AG04449 (cell line): ENCODE results near the gene ZNF526.

Experiments
- CTCF ChIA-PET: fragments of 350-600 bp; formaldehyde crosslinking; extraction: SDS; loops from one replicate; lab custom pipeline; 2021; ENCODE audit warnings: antibody characterized with exemption; lab: Yijun Ruan, JAX
- POLR2A ChIA-PET: fragments of 400-600, 350-600 bp; formaldehyde crosslinking; extraction: SDS; loops from one replicate; lab custom pipeline; 2020; ENCODE audit warnings: antibody characterized with exemption, inconsistent platforms; lab: Yijun Ruan, JAX
- DNase-seq: peaks from one replicate; pipeline ENCODE4 v3.0.0-alpha.2; 2010; ENCODE audit warnings: low read depth, low spot score
- H3K4me3 ChIP-seq: 2 replicates; pipeline ENCODE4 v1.5.1; 2011; ENCODE audit warnings: low read depth, mild to moderate bottlenecking, control low read depth, low read length
- TF ChIP-seq, protein P1 (sequence below): IDR thresholded peaks from one replicate; pipeline ENCODE4 v1.5.1; 2011; ENCODE audit warnings: mild to moderate bottlenecking, moderate library complexity, low read length, control low read depth, inconsistent platforms; ENCODE audit not compliant: insufficient read depth; ENCODE audit errors: missing control alignments

ZNF526 gene

DNA sequence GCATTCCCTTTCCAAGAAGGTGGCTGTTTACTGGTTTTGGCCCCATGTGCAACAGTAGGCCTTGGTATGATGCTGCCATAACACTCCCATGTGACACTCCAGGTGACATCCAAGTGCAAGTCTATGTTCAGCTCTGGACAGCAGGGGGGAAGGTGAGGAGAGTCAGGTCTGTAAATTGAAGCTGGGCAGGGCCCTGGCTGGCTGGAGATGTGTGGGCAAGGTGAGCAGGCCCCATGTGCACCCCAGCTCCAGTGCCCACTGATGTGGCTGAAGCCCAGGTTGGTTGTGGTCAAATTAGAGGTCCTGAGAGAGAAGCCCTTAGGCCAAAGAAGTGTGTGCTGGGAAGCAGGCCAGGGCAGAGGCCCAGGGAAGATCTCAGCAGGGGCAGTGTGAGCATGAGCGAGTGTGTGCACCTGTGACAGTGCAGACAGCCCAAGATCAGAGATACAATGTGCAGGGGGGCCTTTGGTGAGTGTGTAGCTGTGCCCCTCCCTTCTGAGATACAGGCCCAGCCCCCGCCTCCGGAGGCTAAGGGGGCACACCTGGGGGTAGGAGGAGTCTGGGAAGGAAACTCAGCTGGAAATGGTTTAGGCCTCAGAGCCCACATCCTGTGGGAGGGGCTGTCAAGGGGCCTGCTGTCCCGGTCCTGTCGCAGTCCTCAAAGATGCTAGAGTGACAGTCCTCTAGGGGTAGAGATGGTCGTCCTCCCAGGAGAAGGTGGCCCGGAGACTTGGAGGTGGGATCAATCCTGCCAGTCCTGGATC is 21.3 kb upstream of the ZNF526 start:
- TF ChIP-seq, protein P1, sequence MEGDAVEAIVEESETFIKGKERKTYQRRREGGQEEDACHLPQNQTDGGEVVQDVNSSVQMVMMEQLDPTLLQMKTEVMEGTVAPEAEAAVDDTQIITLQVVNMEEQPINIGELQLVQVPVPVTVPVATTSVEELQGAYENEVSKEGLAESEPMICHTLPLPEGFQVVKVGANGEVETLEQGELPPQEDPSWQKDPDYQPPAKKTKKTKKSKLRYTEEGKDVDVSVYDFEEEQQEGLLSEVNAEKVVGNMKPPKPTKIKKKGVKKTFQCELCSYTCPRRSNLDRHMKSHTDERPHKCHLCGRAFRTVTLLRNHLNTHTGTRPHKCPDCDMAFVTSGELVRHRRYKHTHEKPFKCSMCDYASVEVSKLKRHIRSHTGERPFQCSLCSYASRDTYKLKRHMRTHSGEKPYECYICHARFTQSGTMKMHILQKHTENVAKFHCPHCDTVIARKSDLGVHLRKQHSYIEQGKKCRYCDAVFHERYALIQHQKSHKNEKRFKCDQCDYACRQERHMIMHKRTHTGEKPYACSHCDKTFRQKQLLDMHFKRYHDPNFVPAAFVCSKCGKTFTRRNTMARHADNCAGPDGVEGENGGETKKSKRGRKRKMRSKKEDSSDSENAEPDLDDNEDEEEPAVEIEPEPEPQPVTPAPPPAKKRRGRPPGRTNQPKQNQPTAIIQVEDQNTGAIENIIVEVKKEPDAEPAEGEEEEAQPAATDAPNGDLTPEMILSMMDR = no peak
- H3K4me3 ChIP-seq = no peak overlapping the region
- no peak for DNase-seq
- ChIA-PET CTCF (interaction anchor here (1.6 to 1.8 kb wide), 2 partner anchors 15 to 90 kb away, joined by 4 read pairs; no protein-coding TSS in a partner anchor), POLR2A (no interaction called here)

DNA sequence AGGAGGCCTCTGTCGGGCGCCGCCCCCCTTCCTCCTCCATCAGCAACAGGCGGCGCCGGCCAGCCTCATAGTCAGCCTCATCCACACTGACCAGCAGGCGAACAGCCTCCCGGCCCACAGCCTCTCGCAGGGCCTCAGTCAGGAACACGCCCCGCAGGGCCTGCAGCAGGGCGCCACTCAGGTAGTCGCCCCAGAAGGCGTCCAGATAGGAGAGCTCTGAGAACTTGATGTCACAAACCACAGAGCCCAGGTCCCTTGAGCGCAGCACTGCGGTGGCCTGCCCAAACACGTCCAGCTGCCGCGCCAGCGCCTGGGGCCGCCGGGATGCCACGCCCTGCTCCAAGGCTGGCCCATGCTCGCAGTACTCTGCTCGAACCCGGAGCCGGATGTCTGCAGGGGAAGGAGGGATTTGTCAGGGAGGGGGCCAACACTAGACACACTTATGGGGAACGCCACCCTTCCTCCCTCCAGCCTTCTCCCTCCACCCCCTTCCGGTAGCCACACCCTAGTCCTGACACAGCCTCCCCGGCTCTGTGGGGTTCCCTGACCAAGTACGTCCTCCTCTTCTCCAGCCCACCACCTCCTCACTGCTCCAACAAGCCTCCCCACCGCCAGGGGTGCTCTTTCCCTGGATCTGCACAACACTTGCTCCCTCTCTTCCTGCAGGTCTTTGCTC is 20.5 kb upstream of the ZNF526 start:
- TF ChIP-seq, protein P1 = no peak
- ChIA-PET CTCF (interaction anchor here (1.6 to 1.8 kb wide), 2 partner anchors 15 to 91 kb away, joined by 4 read pairs; no protein-coding TSS in a partner anchor), POLR2A (no interaction called here)
- no peak overlapping the region for H3K4me3 ChIP-seq
- DNase-seq = no peak

DNA sequence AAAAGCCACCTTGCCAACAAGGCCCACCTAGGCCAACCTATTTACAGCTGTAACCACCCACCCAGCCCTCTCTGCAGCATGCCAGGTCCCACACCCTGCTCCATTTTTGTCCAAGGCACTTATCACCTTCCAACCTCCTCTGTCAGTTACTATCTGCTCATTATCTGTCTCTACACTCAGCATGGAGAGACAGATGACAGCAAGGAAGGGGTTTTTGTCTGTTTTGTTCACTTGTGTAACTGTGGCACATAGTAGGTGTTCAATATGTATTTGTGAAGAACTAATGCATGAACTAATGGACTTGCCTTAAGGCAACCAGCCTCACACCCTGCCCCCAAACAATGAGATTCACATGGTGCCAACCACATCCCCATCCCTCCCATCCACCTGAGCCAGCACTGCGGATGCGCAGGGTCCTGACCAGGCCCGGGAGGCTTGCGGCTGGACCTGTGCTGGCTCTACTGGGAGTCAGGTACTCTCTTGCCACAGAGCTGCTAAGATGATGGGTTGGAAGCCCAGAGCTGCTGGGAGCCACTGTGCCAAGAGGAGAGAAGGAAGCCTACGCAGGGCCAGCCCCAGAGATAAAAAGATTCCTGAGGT is 19.9 kb upstream of the ZNF526 start:
- DNase-seq = no peak
- H3K4me3 ChIP-seq = no peak overlapping the region
- POLR2A ChIA-PET = no interaction called here
- TF ChIP-seq, protein P1 = no peak
- CTCF ChIA-PET = interaction anchor here (0.6 to 1.6 kb wide), 2 partner anchors 68 to 92 kb away, joined by 3 to 4 read pairs; partner anchors contain the start of gene POU2F2

DNA sequence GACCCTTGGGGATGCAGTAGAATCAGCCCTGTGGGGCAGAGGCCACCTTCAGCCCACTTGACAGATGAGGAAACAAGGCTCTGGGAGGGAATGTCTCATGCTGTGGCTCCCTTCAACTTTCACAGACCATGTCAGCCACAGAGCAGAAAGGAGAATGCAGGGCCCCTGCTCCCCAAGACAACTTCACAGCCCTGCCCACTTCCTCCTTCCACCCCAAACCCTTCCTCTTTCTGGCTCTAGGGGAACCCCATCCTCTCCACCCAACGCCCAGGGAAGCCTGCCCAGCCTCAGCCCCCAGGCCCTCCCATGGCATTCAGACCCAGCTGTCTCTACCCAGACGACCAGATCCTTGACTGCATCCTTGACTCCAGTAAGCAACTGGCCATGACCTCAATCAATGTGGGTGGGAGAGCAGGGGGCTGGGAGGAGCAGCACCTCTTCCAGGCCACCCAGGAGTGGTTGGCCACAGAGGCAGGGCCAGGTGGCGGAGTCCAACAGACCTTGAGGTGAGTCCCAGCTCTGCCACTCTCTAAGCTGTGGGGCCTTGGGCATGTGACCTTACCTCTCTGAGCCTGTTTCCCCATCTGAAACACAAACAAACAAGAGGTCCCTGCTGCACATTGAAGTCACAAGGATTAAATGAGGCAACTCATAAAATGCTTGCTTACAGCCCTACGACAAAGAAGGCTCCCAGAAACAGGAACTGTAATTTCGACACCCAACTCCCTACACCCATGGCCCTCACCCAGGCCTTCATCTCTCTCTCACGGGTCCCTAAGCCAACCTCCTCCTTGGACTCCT is 18.4 kb upstream of the ZNF526 start:
- POLR2A ChIA-PET = no interaction called here
- CTCF ChIA-PET = interaction anchor here (1.0 to 1.3 kb wide), 2 partner anchors 17 to 45 kb away, joined by 3 to 8 read pairs; no protein-coding TSS in a partner anchor
- no peak overlapping the region for H3K4me3 ChIP-seq
- TF ChIP-seq, protein P1 = no peak
- no peak for DNase-seq

DNA sequence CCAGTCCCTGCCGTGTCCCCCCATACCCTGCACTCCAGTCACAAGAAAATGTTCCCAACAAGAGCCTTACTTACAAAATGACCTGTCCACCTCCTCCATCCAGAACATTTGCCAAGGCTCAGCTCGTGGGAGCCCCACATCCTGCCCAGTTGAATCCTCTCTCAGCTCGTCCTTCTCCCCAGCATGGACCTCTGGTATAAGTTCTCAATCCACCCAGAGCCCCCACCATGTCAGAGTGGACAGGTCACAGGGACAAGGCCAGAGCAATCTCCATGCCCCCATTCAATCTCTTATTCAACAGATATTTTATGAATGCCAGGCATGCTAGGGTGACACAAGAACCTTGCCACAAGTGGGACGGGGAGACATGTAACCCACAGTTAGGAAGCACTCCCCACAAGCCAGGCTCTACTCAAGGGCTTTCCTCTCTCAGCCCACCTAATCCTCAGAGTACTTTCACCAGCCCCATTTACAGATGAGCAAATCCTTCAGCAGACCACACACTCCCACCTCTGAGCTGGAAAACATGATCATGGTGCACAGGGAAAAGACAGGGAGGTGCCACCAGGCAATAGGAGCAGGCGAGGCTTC is 17.7 kb upstream of the ZNF526 start:
- CTCF ChIA-PET = interaction anchor here (1.0 to 1.3 kb wide), 2 partner anchors 18 to 44 kb away, joined by 3 to 8 read pairs; no protein-coding TSS in a partner anchor
- POLR2A ChIA-PET = no interaction called here
- H3K4me3 ChIP-seq = no peak overlapping the region
- TF ChIP-seq, protein P1 = no peak
- no peak for DNase-seq
